PFSK-1 (cell line): ENCODE measurements around the gene SAMM50.

ENCODE experiments used
- FOXP2 ChIP-seq: optimal IDR thresholded peaks from 2 replicates; pipeline ENCODE3; 2011; ENCODE audit warnings: borderline replicate concordance, control low read depth, inconsistent platforms; ENCODE audit not compliant: insufficient read depth; ENCODE audit errors: extremely low read length, extremely low read depth
- POLR2AphosphoS5 ChIP-seq: IDR thresholded peaks from 2 replicates; pipeline ENCODE4 v1.6.1; 2012; ENCODE audit warnings: low read depth, mild to moderate bottlenecking, control low read depth, low read length, moderate library complexity
- SIN3A ChIP-seq: IDR thresholded peaks from 2 replicates; pipeline ENCODE4 v1.6.1; 2012; ENCODE audit warnings: mild to moderate bottlenecking, low read length, moderate library complexity, borderline replicate concordance; ENCODE audit not compliant: insufficient read depth
- TAF1 ChIP-seq: IDR thresholded peaks from 2 replicates; pipeline ENCODE4 v1.6.1; 2012; ENCODE audit warnings: low read length, control low read depth, borderline replicate concordance; ENCODE audit not compliant: insufficient read depth
- TF ChIP-seq, protein P1 (sequence below), 2 experiments: IDR thresholded peaks; 2 replicates each; pipeline versions ENCODE4 v1.6.1 to v1.8.0; 2011 to 2012; ENCODE audit warnings: low read depth in 2 of 2, low read length in 2 of 2, control low read depth in 1 of 2, inconsistent platforms in 1 of 2, mild to moderate bottlenecking in 1 of 2, moderate library complexity in 1 of 2; ENCODE audit not compliant: insufficient read depth in 1 of 2

The SAMM50 gene

DNA sequence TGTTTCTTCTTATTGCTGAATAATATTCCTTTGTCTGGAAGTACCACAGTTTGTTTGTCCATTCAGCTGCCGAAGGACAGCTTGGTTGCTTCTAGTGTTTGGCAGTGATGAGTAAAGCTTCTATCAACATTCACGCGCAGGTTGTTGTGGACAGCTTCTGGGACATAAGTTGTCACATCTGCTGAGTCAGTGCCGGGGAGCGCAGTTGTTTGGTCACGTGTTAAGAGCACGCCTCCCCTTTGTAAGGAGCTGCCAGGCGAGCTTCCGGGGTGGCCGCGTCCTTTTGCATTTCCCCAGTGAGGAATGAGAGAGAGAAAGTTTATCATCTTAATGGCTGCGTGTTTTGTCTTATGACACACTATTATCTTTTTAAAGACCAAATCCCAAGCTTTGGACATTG is 30.3 kb downstream of the SAMM50 start:
- TF ChIP-seq POLR2AphosphoS5 (no peak), SIN3A (no peak), TAF1 (no peak), FOXP2 (no peak)
- TF ChIP-seq, protein P1, sequence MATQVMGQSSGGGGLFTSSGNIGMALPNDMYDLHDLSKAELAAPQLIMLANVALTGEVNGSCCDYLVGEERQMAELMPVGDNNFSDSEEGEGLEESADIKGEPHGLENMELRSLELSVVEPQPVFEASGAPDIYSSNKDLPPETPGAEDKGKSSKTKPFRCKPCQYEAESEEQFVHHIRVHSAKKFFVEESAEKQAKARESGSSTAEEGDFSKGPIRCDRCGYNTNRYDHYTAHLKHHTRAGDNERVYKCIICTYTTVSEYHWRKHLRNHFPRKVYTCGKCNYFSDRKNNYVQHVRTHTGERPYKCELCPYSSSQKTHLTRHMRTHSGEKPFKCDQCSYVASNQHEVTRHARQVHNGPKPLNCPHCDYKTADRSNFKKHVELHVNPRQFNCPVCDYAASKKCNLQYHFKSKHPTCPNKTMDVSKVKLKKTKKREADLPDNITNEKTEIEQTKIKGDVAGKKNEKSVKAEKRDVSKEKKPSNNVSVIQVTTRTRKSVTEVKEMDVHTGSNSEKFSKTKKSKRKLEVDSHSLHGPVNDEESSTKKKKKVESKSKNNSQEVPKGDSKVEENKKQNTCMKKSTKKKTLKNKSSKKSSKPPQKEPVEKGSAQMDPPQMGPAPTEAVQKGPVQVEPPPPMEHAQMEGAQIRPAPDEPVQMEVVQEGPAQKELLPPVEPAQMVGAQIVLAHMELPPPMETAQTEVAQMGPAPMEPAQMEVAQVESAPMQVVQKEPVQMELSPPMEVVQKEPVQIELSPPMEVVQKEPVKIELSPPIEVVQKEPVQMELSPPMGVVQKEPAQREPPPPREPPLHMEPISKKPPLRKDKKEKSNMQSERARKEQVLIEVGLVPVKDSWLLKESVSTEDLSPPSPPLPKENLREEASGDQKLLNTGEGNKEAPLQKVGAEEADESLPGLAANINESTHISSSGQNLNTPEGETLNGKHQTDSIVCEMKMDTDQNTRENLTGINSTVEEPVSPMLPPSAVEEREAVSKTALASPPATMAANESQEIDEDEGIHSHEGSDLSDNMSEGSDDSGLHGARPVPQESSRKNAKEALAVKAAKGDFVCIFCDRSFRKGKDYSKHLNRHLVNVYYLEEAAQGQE (IDR thresholded peaks at IDR 0.05; ENCODE audit: insufficient read depth in 1 of 2, low read depth in 2 of 2, low read length in 2 of 2): no peak

DNA sequence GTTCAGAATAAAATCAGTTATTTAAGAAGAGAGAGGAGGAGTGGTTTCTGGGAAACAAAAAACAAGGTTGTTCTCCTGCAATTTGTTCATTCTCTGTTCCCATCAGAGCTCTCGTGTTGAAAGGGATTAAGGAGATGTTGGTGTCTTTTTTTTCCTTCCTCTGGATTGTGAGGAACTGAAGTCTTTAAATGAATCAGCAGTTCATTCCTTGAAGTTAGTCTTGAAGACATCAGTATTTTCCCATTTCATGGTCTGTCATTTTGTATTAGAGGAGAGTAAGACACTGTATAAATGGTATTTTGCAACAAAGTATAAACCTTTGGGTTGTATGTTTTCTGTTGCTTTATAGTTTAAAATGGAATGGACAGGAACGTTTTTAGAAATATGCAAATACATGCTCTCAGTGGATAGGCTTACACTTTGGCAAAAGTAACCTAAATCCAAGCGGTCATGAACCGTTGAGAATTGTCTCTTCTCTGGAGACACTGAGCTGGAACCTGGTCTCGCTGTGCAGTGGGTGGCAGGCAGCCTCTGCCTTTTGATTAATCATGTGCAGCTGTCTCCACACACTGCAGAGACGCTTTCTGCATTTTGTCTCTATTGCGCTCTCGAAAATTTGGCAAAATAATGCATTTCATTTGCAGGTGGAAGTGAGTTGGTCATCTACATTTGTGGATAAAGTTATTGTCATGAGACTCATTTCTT is 33.0 kb downstream of the SAMM50 start:
- TF ChIP-seq POLR2AphosphoS5 (no peak), TAF1 (no peak), FOXP2 (no peak), SIN3A (no peak)
- TF ChIP-seq, protein P1 (IDR thresholded peaks at IDR 0.05; ENCODE audit: insufficient read depth in 1 of 2, low read depth in 2 of 2, low read length in 2 of 2): no peak

DNA sequence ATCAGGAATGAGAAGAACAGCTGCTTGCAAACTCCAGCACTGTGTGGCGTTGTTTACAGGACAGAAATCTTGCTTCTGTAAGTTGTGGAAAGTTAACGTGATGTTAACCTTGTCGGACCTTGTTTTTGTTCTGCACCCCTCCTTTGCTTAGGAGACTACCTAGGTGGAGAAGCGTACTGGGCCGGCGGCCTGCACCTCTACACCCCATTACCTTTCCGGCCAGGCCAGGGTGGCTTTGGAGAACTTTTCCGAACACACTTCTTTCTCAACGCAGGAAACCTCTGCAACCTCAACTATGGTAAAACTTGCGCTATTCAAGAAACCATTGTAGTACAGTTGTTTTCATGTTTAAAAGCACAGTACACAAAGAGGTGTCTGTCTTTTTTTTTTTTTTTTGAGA is 33.7 kb downstream of the SAMM50 start:
- TF ChIP-seq FOXP2 (no peak), SIN3A (no peak), TAF1 (no peak), POLR2AphosphoS5 (no peak)
- TF ChIP-seq, protein P1 (IDR thresholded peaks at IDR 0.05; ENCODE audit: insufficient read depth in 1 of 2, low read depth in 2 of 2, low read length in 2 of 2): no peak

DNA sequence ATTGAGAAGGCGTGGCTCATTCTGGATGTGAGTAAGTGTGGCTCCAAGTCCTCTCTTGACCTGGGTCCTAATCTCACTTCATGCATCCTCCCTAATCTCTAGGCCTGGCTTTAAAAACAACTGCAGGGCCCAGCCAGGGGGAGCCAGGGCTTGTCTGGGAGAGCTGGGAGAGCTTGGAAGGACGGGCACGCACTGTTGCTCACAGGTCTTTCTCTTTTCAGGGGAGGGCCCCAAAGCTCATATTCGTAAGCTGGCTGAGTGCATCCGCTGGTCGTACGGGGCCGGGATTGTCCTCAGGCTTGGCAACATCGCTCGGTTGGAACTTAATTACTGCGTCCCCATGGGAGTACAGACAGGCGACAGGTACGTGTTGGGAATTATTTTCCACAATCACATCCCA is 34.8 kb downstream of the SAMM50 start:
- no peak for TF ChIP-seq SIN3A
- TF ChIP-seq, protein P1 (IDR thresholded peaks at IDR 0.05; ENCODE audit: insufficient read depth in 1 of 2, low read depth in 2 of 2, low read length in 2 of 2): no peak
- no peak for TF ChIP-seq POLR2AphosphoS5
- TF ChIP-seq TAF1: no peak
- TF ChIP-seq FOXP2: no peak
